ENCODE results near the gene PRUNE2.
A peak's percentile ranks its signal among the peaks of the same experiment; 100 is the strongest.
"Not testable (repeated sequence)": the region's sequence is repeated elsewhere in the genome, so short reads cannot be mapped to it uniquely, and the experiment has no call there.

PRUNE2 gene

GRCh38 chr9:76699971-76700370 is 205.9 kb downstream of the PRUNE2 start:
- DNase-seq (ENCODE audit: low read depth in 3 of 3, low spot score in 1 of 3), result no peak

GRCh38 chr9:76697554-76697953 is 208.4 kb downstream of the PRUNE2 start:
- no peak for DNase-seq (ENCODE audit: low read depth in 3 of 3, low spot score in 1 of 3)

- no peak for DNase-seq (ENCODE audit: low read depth in 3 of 3, low spot score in 1 of 3)
Observed at GRCh38 chr9:76697081-76697480, 208.8 kb downstream of the PRUNE2 start.

- DNase-seq (ENCODE audit: low read depth in 3 of 3, low spot score in 1 of 3), result no peak
Observed at GRCh38 chr9:76693912-76694311, 212.0 kb downstream of the PRUNE2 start.

GRCh38 chr9:76692458-76693129 is 213.3 kb downstream of the PRUNE2 start:
- DNase-seq (ENCODE audit: low read depth in 3 of 3, low spot score in 1 of 3), result no peak

GRCh38 chr9:76691517-76692313 is 214.2 kb downstream of the PRUNE2 start:
- DNase-seq (ENCODE audit: low read depth in 3 of 3, low spot score in 1 of 3), result no peak

- no peak for DNase-seq (ENCODE audit: low read depth in 3 of 3, low spot score in 1 of 3)
Observed at GRCh38 chr9:76690973-76691370, 214.9 kb downstream of the PRUNE2 start.

- no peak for DNase-seq (ENCODE audit: low read depth in 3 of 3, low spot score in 1 of 3)
Observed at GRCh38 chr9:76690246-76690972, 215.5 kb downstream of the PRUNE2 start.

GRCh38 chr9:76688471-76689238 is 217.3 kb downstream of the PRUNE2 start:
- DNase-seq (ENCODE audit: low read depth in 3 of 3, low spot score in 1 of 3), result no peak

GRCh38 chr9:76687861-76688391 is 218.0 kb downstream of the PRUNE2 start:
- no peak for DNase-seq (ENCODE audit: low read depth in 3 of 3, low spot score in 1 of 3)

- DNase-seq (ENCODE audit: low read depth in 3 of 3, low spot score in 1 of 3), result no peak
Observed at GRCh38 chr9:76686756-76687155, 219.2 kb downstream of the PRUNE2 start.

- no peak for DNase-seq (ENCODE audit: low read depth in 3 of 3, low spot score in 1 of 3)
Observed at GRCh38 chr9:76684213-76684612, 221.7 kb downstream of the PRUNE2 start.

- DNase-seq (ENCODE audit: low read depth in 3 of 3, low spot score in 1 of 3), result no peak
Observed at GRCh38 chr9:76681556-76681955, 224.4 kb downstream of the PRUNE2 start.

- peak in 1 of 3 donors; percentile 1 for DNase-seq (ENCODE audit: low read depth in 3 of 3, low spot score in 1 of 3)
Observed at GRCh38 chr9:76680716-76681425, 225.0 kb downstream of the PRUNE2 start.

GRCh38 chr9:76677481-76678055 is 228.3 kb downstream of the PRUNE2 start:
- DNase-seq (ENCODE audit: low read depth in 3 of 3, low spot score in 1 of 3), result no peak

- no peak for DNase-seq (ENCODE audit: low read depth in 3 of 3, low spot score in 1 of 3)
Observed at GRCh38 chr9:76676857-76677256, 229.1 kb downstream of the PRUNE2 start.

- no peak for DNase-seq (ENCODE audit: low read depth in 3 of 3, low spot score in 1 of 3)
Observed at GRCh38 chr9:76667521-76667957, 238.4 kb downstream of the PRUNE2 start.

GRCh38 chr9:76665966-76666365 is 239.9 kb downstream of the PRUNE2 start:
- DNase-seq (ENCODE audit: low read depth in 3 of 3, low spot score in 1 of 3), result not testable (repeated sequence)

GRCh38 chr9:76665458-76665857 is 240.5 kb downstream of the PRUNE2 start:
- no peak for DNase-seq (ENCODE audit: low read depth in 3 of 3, low spot score in 1 of 3)

- DNase-seq (ENCODE audit: low read depth in 3 of 3, low spot score in 1 of 3), result no peak
Observed at GRCh38 chr9:76664120-76664519, 241.8 kb downstream of the PRUNE2 start.
